ENCODE data around the gene SEC14L5.

Gene SEC14L5

GRCh38 chr16:4925791-4926190, 32.3 kb upstream of the SEC14L5 start:
- H2BK120ac ChIP-seq (ENCODE audit: insufficient read depth, low read length, poor library complexity): no peak overlapping the region
- no peak overlapping the region for H2BK5ac ChIP-seq (ENCODE audit: low read depth, low read length, poor library complexity)
- H3K79me2 ChIP-seq (ENCODE audit: control insufficient read depth, insufficient read depth, low read length, poor library complexity): no peaks in the 10 kb centered on the region
- no peak overlapping the region for H3K27ac ChIP-seq (ENCODE audit: low read depth, low read length)
- H2BK12ac ChIP-seq (ENCODE audit: low read length): no peak overlapping the region
- H4K91ac ChIP-seq (ENCODE audit: low read depth, low read length): no peak overlapping the region
- H2AK5ac ChIP-seq (ENCODE audit: low read length): no peak overlapping the region
- H3K36me3 ChIP-seq (ENCODE audit: control insufficient read depth in 1 of 2, insufficient read depth in 2 of 2, low read length in 2 of 2): no peaks in the 10 kb centered on the region
- WGBS (ENCODE audit: extremely low coverage, insufficient coverage, insufficient read length): no CpG with 5 or more reads among the region's 5 CpGs
- H3K4me3 ChIP-seq (ENCODE audit: low read depth, low read length): no peak overlapping the region
- no peaks in the 10 kb centered on the region for H3K79me1 ChIP-seq (ENCODE audit: low read length)
- H3K4me2 ChIP-seq (ENCODE audit: low read length): no peak overlapping the region
- H4K12ac ChIP-seq (ENCODE audit: low read depth, low read length): no peak overlapping the region
- no peak overlapping the region for H3K18ac ChIP-seq (ENCODE audit: low read length)
- peaks cover 5% of the 10 kb centered on the region for H3K9me3 ChIP-seq (ENCODE audit: insufficient read depth, low read depth, low read length)
- H2AFZ ChIP-seq (ENCODE audit: insufficient read depth, low read length, poor library complexity): no peak overlapping the region
- H3K9ac ChIP-seq (ENCODE audit: low read length): no peak overlapping the region
- DNase-seq: no peak
- H3K4ac ChIP-seq (ENCODE audit: low read depth, low read length): no peak overlapping the region
- H3K4me1 ChIP-seq (ENCODE audit: control insufficient read depth in 1 of 2, insufficient read depth in 2 of 2, low read length in 2 of 2): peaks cover 8 to 9% of the 10 kb centered on the region in 2 experiments
- H3K23ac ChIP-seq (ENCODE audit: low read length): no peak overlapping the region
- no peaks in the 10 kb centered on the region for H3K27me3 ChIP-seq (ENCODE audit: insufficient read depth, low read length)
- no peak overlapping the region for H4K8ac ChIP-seq (ENCODE audit: low read depth, low read length)
- no peak overlapping the region for H3K14ac ChIP-seq (ENCODE audit: low read length)

DNA sequence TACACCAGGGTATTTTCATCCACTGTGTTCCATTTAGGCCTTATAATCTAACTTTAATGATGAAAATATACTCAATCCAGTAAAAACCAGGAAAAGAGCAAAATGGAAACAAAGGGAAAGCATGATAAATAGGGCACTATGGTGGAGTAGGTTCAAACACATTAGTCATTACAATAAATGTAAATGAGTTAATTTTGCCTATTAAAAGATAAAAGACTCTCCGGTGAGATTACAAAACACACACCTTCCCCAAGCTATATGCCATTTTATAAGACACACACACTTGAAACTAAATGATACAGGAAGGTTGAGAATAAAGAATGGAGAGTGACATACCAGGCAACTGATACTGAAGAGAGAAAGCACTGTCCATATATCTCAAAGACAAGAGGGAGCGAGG, 31.2 kb upstream of the SEC14L5 start:
- Histone ChIP-seq H3K18ac (ENCODE audit: low read length) (no peak overlapping the region), H3K4ac (ENCODE audit: low read depth, low read length) (no peak overlapping the region), H4K12ac (ENCODE audit: low read depth, low read length) (no peak overlapping the region), H2BK5ac (ENCODE audit: low read depth, low read length, poor library complexity) (no peak overlapping the region), H3K9me3 (ENCODE audit: insufficient read depth, low read depth, low read length) (peaks cover 5% of the 10 kb centered on the region), H3K79me2 (ENCODE audit: control insufficient read depth, insufficient read depth, low read length, poor library complexity) (no peaks in the 10 kb centered on the region), H3K4me1 (ENCODE audit: control insufficient read depth in 1 of 2, insufficient read depth in 2 of 2, low read length in 2 of 2) (peaks cover 8 to 9% of the 10 kb centered on the region in 2 experiments), H3K27ac (ENCODE audit: low read depth, low read length) (no peak overlapping the region), H4K91ac (ENCODE audit: low read depth, low read length) (no peak overlapping the region), H2AFZ (ENCODE audit: insufficient read depth, low read length, poor library complexity) (no peak overlapping the region), H4K8ac (ENCODE audit: low read depth, low read length) (no peak overlapping the region), H3K4me3 (ENCODE audit: low read depth, low read length) (no peak overlapping the region), H2BK120ac (ENCODE audit: insufficient read depth, low read length, poor library complexity) (no peak overlapping the region), H3K4me2 (ENCODE audit: low read length) (no peak overlapping the region), H3K36me3 (ENCODE audit: control insufficient read depth in 1 of 2, insufficient read depth in 2 of 2, low read length in 2 of 2) (no peaks in the 10 kb centered on the region), H3K79me1 (ENCODE audit: low read length) (no peaks in the 10 kb centered on the region), H3K9ac (ENCODE audit: low read length) (no peak overlapping the region), H3K23ac (ENCODE audit: low read length) (no peak overlapping the region), H2AK5ac (ENCODE audit: low read length) (no peak overlapping the region), H3K27me3 (ENCODE audit: insufficient read depth, low read length) (no peaks in the 10 kb centered on the region), H3K14ac (ENCODE audit: low read length) (no peak overlapping the region), H2BK12ac (ENCODE audit: low read length) (no peak overlapping the region)
- no CpG with 5 or more reads among the region's 2 CpGs for WGBS (ENCODE audit: extremely low coverage, insufficient coverage, insufficient read length)
- no peak for DNase-seq

GRCh38 chr16:4927661-4928060, 30.5 kb upstream of the SEC14L5 start:
- no peak overlapping the region for H2BK5ac ChIP-seq (ENCODE audit: low read depth, low read length, poor library complexity)
- H3K4me1 ChIP-seq (ENCODE audit: control insufficient read depth in 1 of 2, insufficient read depth in 2 of 2, low read length in 2 of 2): peaks cover 8 to 9% of the 10 kb centered on the region in 2 experiments
- H3K36me3 ChIP-seq (ENCODE audit: control insufficient read depth in 1 of 2, insufficient read depth in 2 of 2, low read length in 2 of 2): no peaks in the 10 kb centered on the region
- H4K12ac ChIP-seq (ENCODE audit: low read depth, low read length): no peak overlapping the region
- H2AFZ ChIP-seq (ENCODE audit: insufficient read depth, low read length, poor library complexity): no peak overlapping the region
- H3K14ac ChIP-seq (ENCODE audit: low read length): no peak overlapping the region
- H4K8ac ChIP-seq (ENCODE audit: low read depth, low read length): no peak overlapping the region
- no peak overlapping the region for H3K27ac ChIP-seq (ENCODE audit: low read depth, low read length)
- no peak overlapping the region for H3K4me3 ChIP-seq (ENCODE audit: low read depth, low read length)
- no peak overlapping the region for H2BK12ac ChIP-seq (ENCODE audit: low read length)
- H3K18ac ChIP-seq (ENCODE audit: low read length): no peak overlapping the region
- no peak overlapping the region for H3K4me2 ChIP-seq (ENCODE audit: low read length)
- H3K9ac ChIP-seq (ENCODE audit: low read length): no peak overlapping the region
- no peak for DNase-seq
- no peaks in the 10 kb centered on the region for H3K27me3 ChIP-seq (ENCODE audit: insufficient read depth, low read length)
- no peak overlapping the region for H2AK5ac ChIP-seq (ENCODE audit: low read length)
- no CpG with 5 or more reads among the region's 2 CpGs for WGBS (ENCODE audit: extremely low coverage, insufficient coverage, insufficient read length)
- H3K9me3 ChIP-seq (ENCODE audit: insufficient read depth, low read depth, low read length): peaks cover 5% of the 10 kb centered on the region
- H3K4ac ChIP-seq (ENCODE audit: low read depth, low read length): no peak overlapping the region
- H3K79me1 ChIP-seq (ENCODE audit: low read length): no peaks in the 10 kb centered on the region
- no peak overlapping the region for H3K23ac ChIP-seq (ENCODE audit: low read length)
- no peak overlapping the region for H4K91ac ChIP-seq (ENCODE audit: low read depth, low read length)
- H2BK120ac ChIP-seq (ENCODE audit: insufficient read depth, low read length, poor library complexity): no peak overlapping the region
- no peaks in the 10 kb centered on the region for H3K79me2 ChIP-seq (ENCODE audit: control insufficient read depth, insufficient read depth, low read length, poor library complexity)

DNA sequence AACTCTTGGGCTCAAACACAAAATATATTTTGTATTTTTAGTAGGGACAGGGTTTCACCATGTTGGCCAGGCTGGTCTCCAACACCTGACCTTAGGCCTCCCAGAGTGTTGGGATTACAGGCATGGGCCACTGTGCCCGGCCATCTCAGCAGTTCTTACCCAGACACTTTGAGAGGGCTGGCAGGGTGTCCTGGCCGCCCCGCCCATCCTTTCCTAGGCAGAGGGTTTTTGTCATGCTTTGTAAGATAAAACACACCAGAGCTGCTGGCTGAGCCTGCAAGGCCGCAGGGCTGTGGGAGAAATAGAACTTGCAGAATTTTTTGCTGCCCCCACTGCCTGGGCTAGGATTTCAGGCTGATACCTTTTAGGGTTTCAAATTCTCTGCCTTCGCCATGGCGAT, 29.9 kb upstream of the SEC14L5 start:
- Histone ChIP-seq H3K27me3 (ENCODE audit: insufficient read depth, low read length) (no peaks in the 10 kb centered on the region), H2AK5ac (ENCODE audit: low read length) (no peak overlapping the region), H3K14ac (ENCODE audit: low read length) (no peak overlapping the region), H3K27ac (ENCODE audit: low read depth, low read length) (no peak overlapping the region), H3K4me3 (ENCODE audit: low read depth, low read length) (no peak overlapping the region), H3K9me3 (ENCODE audit: insufficient read depth, low read depth, low read length) (peaks cover 5% of the 10 kb centered on the region), H4K8ac (ENCODE audit: low read depth, low read length) (no peak overlapping the region), H3K79me1 (ENCODE audit: low read length) (no peaks in the 10 kb centered on the region), H2AFZ (ENCODE audit: insufficient read depth, low read length, poor library complexity) (no peak overlapping the region), H3K79me2 (ENCODE audit: control insufficient read depth, insufficient read depth, low read length, poor library complexity) (no peaks in the 10 kb centered on the region), H3K36me3 (ENCODE audit: control insufficient read depth in 1 of 2, insufficient read depth in 2 of 2, low read length in 2 of 2) (no peaks in the 10 kb centered on the region), H2BK12ac (ENCODE audit: low read length) (no peak overlapping the region), H2BK5ac (ENCODE audit: low read depth, low read length, poor library complexity) (no peak overlapping the region), H3K4me1 (ENCODE audit: control insufficient read depth in 1 of 2, insufficient read depth in 2 of 2, low read length in 2 of 2) (peaks cover 8 to 9% of the 10 kb centered on the region in 2 experiments), H3K9ac (ENCODE audit: low read length) (no peak overlapping the region), H4K91ac (ENCODE audit: low read depth, low read length) (no peak overlapping the region), H2BK120ac (ENCODE audit: insufficient read depth, low read length, poor library complexity) (no peak overlapping the region), H3K23ac (ENCODE audit: low read length) (no peak overlapping the region), H3K4me2 (ENCODE audit: low read length) (no peak overlapping the region), H4K12ac (ENCODE audit: low read depth, low read length) (no peak overlapping the region), H3K18ac (ENCODE audit: low read length) (no peak overlapping the region), H3K4ac (ENCODE audit: low read depth, low read length) (no peak overlapping the region)
- no CpG with 5 or more reads among the region's 6 CpGs for WGBS (ENCODE audit: extremely low coverage, insufficient coverage, insufficient read length)
- no peak for DNase-seq
